AG09309 (cell line): ENCODE measurements around the gene RNF8.
"Not testable (repeated sequence)": the region's sequence is repeated elsewhere in the genome, so short reads cannot be mapped to it uniquely, and the experiment has no call there.

Experiments
- DNase-seq: peaks from one replicate; pipeline ENCODE4 v3.0.0-alpha.2; 2010; ENCODE audit warnings: low read depth
- H3K4me3 ChIP-seq: 2 replicates; pipeline ENCODE4 v1.5.1; 2011; ENCODE audit warnings: mild to moderate bottlenecking, low read depth, low read length, moderate library complexity; ENCODE audit not compliant: control insufficient read depth
- CTCF ChIP-seq: IDR thresholded peaks from 2 replicates; pipeline ENCODE4 v1.5.1; 2011; ENCODE audit warnings: mild to moderate bottlenecking, low read depth, low read length, inconsistent platforms; ENCODE audit not compliant: insufficient read depth, control insufficient read depth; ENCODE audit errors: missing control alignments

RNF8 gene

DNA sequence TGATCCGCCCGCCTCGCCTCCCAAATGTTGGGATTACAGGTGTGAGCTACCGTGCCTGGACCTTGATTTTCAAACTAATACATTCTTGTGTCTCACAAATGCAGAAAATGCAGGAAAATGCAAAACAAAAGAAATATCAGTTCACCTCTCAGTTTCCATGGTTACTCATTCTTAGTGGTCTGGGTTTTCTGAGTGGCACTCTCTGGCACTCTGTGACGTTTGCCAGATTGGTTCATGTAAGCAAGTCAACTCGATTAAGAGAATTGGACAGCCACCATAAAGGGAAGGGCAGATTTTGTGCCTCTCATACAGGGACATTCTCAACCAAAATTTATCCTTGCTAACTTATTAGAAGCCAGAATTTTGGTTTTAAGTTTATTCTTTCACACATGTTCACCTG is 87.9 kb downstream of the RNF8 start:
- H3K4me3 ChIP-seq, result no peak overlapping the region
- no peak for TF ChIP-seq CTCF
- DNase-seq, result no peak

GRCh38 chr6:37442416-37443215 is 88.8 kb downstream of the RNF8 start:
- DNase-seq, result no peak
- TF ChIP-seq CTCF, result no peak
- H3K4me3 ChIP-seq, result no peak overlapping the region

GRCh38 chr6:37443216-37443542 is 89.4 kb downstream of the RNF8 start:
- not testable (repeated sequence) for DNase-seq, H3K4me3 ChIP-seq
